HUES48 (cell line): ENCODE results near the gene PDE3B.
"Not testable (repeated sequence)": the region's sequence is repeated elsewhere in the genome, so short reads cannot be mapped to it uniquely, and the experiment has no call there.

Experiments used
- H3K27ac ChIP-seq: one replicate; pipeline ENCODE4 v1.7.0; 2013; ENCODE audit warnings: low read depth, low read length, inconsistent platforms
- H3K27me3 ChIP-seq: 2 replicates; pipeline ENCODE4 v1.6.1; 2013; ENCODE audit warnings: mild to moderate bottlenecking, low read length; ENCODE audit not compliant: control insufficient read depth, insufficient read depth
- H3K36me3 ChIP-seq: 2 replicates; pipeline ENCODE4 v1.6.1; 2013; ENCODE audit warnings: low read length; ENCODE audit not compliant: control insufficient read depth, insufficient read depth
- H3K4me1 ChIP-seq: 2 replicates; pipeline ENCODE4 v1.6.1; 2013; ENCODE audit warnings: mild to moderate bottlenecking, low read length; ENCODE audit not compliant: control insufficient read depth, insufficient read depth
- H3K4me3 ChIP-seq: 2 replicates; pipeline ENCODE4 v1.5.1; 2013; ENCODE audit warnings: mild to moderate bottlenecking, low read depth, low read length
- H3K9ac ChIP-seq: 2 replicates; pipeline ENCODE4 v1.6.1; 2013; ENCODE audit warnings: mild to moderate bottlenecking, low read depth, low read length, moderate library complexity
- H3K9me3 ChIP-seq: 2 replicates; pipeline ENCODE4 v1.6.1; 2013; ENCODE audit warnings: low read length; ENCODE audit not compliant: control insufficient read depth, insufficient read depth

PDE3B gene

GRCh38 chr11:14860511-14860910 is 216.9 kb downstream of the PDE3B start:
- no peak overlapping the region for H3K9ac ChIP-seq
- no peaks in the 10 kb centered on the region for H3K27me3 ChIP-seq
- H3K9me3 ChIP-seq: no peaks in the 10 kb centered on the region
- no peak overlapping the region for H3K4me3 ChIP-seq
- H3K27ac ChIP-seq: no peak overlapping the region
- H3K4me1 ChIP-seq: no peaks in the 10 kb centered on the region
- no peaks in the 10 kb centered on the region for H3K36me3 ChIP-seq

GRCh38 chr11:14861680-14862079 is 218.1 kb downstream of the PDE3B start:
- no peak overlapping the region for H3K9ac ChIP-seq
- no peaks in the 10 kb centered on the region for H3K4me1 ChIP-seq
- no peaks in the 10 kb centered on the region for H3K36me3 ChIP-seq
- no peak overlapping the region for H3K27ac ChIP-seq
- H3K4me3 ChIP-seq: no peak overlapping the region
- no peaks in the 10 kb centered on the region for H3K9me3 ChIP-seq
- H3K27me3 ChIP-seq: no peaks in the 10 kb centered on the region

- not testable (repeated sequence) for H3K27ac ChIP-seq, H3K9me3 ChIP-seq, H3K4me3 ChIP-seq, H3K27me3 ChIP-seq, H3K36me3 ChIP-seq, H3K4me1 ChIP-seq, H3K9ac ChIP-seq
These were observed 220.2 kb downstream of the PDE3B start for GRCh38 chr11:14863775-14864174.

GRCh38 chr11:14872032-14872431 is 228.4 kb downstream of the PDE3B start:
- H3K27me3 ChIP-seq: no peaks in the 10 kb centered on the region
- no peaks in the 10 kb centered on the region for H3K4me1 ChIP-seq
- no peak overlapping the region for H3K4me3 ChIP-seq
- H3K27ac ChIP-seq: no peak overlapping the region
- no peak overlapping the region for H3K9ac ChIP-seq
- 0 out of 2 replicates have a peak, but pooled peaks cover 2% of the 10 kb centered on the region for H3K36me3 ChIP-seq
- no peaks in the 10 kb centered on the region for H3K9me3 ChIP-seq

GRCh38 chr11:14873632-14874031 is 230.0 kb downstream of the PDE3B start:
- peaks cover 14% of the 10 kb centered on the region for H3K36me3 ChIP-seq
- no peaks in the 10 kb centered on the region for H3K9me3 ChIP-seq
- H3K9ac ChIP-seq: no peak overlapping the region
- no peaks in the 10 kb centered on the region for H3K27me3 ChIP-seq
- no peak overlapping the region for H3K27ac ChIP-seq
- H3K4me1 ChIP-seq: no peaks in the 10 kb centered on the region
- no peak overlapping the region for H3K4me3 ChIP-seq

GRCh38 chr11:14875163-14875562 is 231.6 kb downstream of the PDE3B start:
- no peak overlapping the region for H3K4me3 ChIP-seq
- H3K27me3 ChIP-seq: no peaks in the 10 kb centered on the region
- no peak overlapping the region for H3K9ac ChIP-seq
- no peak overlapping the region for H3K27ac ChIP-seq
- peaks cover 18% of the 10 kb centered on the region for H3K36me3 ChIP-seq
- H3K4me1 ChIP-seq: no peaks in the 10 kb centered on the region
- H3K9me3 ChIP-seq: no peaks in the 10 kb centered on the region

- Histone ChIP-seq H3K27me3 (no peaks in the 10 kb centered on the region), H3K36me3 (peaks cover 21% of the 10 kb centered on the region), H3K4me3 (no peak overlapping the region), H3K4me1 (no peaks in the 10 kb centered on the region), H3K27ac (no peak overlapping the region), H3K9me3 (no peaks in the 10 kb centered on the region), H3K9ac (no peak overlapping the region)
These were observed 238.1 kb downstream of the PDE3B start for GRCh38 chr11:14881576-14882193.

- no peak overlapping the region for H3K27ac ChIP-seq
- peaks cover 18% of the 10 kb centered on the region for H3K36me3 ChIP-seq
- no peaks in the 10 kb centered on the region for H3K9me3 ChIP-seq
These were observed 238.6 kb downstream of the PDE3B start for GRCh38 chr11:14882196-14882595.

GRCh38 chr11:14883683-14884082 is 240.1 kb downstream of the PDE3B start:
- H3K36me3 ChIP-seq, H3K9me3 ChIP-seq, H3K4me1 ChIP-seq, H3K4me3 ChIP-seq, H3K27me3 ChIP-seq, H3K27ac ChIP-seq, H3K9ac ChIP-seq: not testable (repeated sequence)

More at GRCh38 chr11:14882196-14882595, 238.6 kb downstream of the PDE3B start:
- Histone ChIP-seq H3K27me3 (no peaks in the 10 kb centered on the region), H3K4me3 (no peak overlapping the region), H3K4me1 (no peaks in the 10 kb centered on the region), H3K9ac (no peak overlapping the region)

GRCh38 chr11:14884667-14885273 is 241.2 kb downstream of the PDE3B start:
- Histone ChIP-seq H3K9ac (no peak overlapping the region), H3K27me3 (no peaks in the 10 kb centered on the region)

GRCh38 chr11:14886513-14886912 is 242.9 kb downstream of the PDE3B start:
- no peaks in the 10 kb centered on the region for H3K36me3 ChIP-seq
- no peak overlapping the region for H3K9ac ChIP-seq
- no peaks in the 10 kb centered on the region for H3K9me3 ChIP-seq
- H3K4me1 ChIP-seq: 0 out of 2 replicates have a peak, but pooled peaks cover 2% of the 10 kb centered on the region
- H3K27me3 ChIP-seq: peaks cover 8% of the 10 kb centered on the region
- H3K4me3 ChIP-seq: no peak overlapping the region
- no peak overlapping the region for H3K27ac ChIP-seq

More at GRCh38 chr11:14884667-14885273, 241.2 kb downstream of the PDE3B start:
- H3K4me3 ChIP-seq: no peak overlapping the region
- no peak overlapping the region for H3K27ac ChIP-seq
- no peaks in the 10 kb centered on the region for H3K4me1 ChIP-seq
- H3K36me3 ChIP-seq: 0 out of 2 replicates have a peak, but pooled peaks cover 6% of the 10 kb centered on the region
- H3K9me3 ChIP-seq: no peaks in the 10 kb centered on the region
